ENCODE measurements around the gene IPO4. TPM values are rescaled to one million over a fixed set of nuclear protein-coding genes. Genes with fewer than 3 reads are reported as not detected.
A peak's percentile ranks its signal among the peaks of the same experiment; 100 is the strongest.

The IPO4 gene
- total and polyA plus RNA-seq, 2 of the 13 experiments (the other 11 are each of a cell fraction or from before 2014, with no cell fraction given), result 39.0 to 179 TPM

DNA sequence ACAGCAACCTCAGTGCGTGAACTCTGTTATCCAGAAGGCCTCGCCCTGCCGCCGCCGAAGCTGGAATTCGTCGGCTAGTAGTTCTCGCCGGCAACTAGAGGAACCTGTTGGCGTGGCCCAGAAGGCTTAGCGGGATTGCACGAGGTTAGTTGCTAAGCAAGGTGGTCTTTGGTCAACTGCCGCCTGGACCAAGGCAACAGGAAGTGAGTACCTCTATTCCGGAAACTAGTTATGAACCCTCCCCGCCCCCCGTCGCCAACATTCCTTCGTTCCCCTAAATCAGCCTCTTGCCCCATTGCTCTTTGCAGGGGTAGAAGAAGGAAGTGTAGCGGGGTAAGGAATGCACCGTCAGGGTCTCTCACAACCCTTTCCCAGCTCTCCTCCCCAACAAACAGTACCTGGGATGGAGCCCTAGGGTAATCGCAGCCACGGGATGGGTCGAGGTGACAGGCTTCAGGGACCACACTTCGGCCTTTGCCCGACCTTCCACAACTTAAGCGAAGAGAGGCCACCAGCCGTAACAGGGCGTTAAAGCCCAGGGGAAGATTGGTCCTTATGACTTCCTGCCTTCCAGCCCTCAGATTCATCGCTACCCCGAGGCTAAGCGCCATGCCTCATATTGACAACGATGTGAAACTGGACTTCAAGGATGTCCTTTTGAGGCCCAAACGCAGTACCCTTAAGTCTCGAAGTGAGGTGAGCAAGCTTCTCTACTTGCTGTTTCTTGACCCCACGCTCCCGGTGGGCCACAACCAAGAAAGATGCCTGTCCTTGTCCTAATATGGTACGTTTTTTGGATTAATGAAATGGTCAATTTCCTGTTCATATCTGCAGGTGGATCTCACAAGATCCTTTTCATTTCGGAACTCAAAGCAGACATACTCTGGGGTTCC is 44.3 kb upstream of the IPO4 start, which contains the start of gene GMPR2 (continued):
- TF ChIP-seq HNRNPH1 (optimal IDR thresholded peaks at IDR 0.05; ENCODE audit: low read depth, low read length), result no peak
- peak; percentile 95 for TF ChIP-seq MYNN (CRISPR knock-in tag; IDR thresholded peaks at IDR 0.05; ENCODE audit: low read depth)
- no peak; the same call in 1 of the 2 replicates for TF ChIP-seq ZFYVE20 (CRISPR knock-in tag; IDR thresholded peaks at IDR 0.05; ENCODE audit: borderline replicate concordance, low read depth)
- TF ChIP-seq, protein P1, sequence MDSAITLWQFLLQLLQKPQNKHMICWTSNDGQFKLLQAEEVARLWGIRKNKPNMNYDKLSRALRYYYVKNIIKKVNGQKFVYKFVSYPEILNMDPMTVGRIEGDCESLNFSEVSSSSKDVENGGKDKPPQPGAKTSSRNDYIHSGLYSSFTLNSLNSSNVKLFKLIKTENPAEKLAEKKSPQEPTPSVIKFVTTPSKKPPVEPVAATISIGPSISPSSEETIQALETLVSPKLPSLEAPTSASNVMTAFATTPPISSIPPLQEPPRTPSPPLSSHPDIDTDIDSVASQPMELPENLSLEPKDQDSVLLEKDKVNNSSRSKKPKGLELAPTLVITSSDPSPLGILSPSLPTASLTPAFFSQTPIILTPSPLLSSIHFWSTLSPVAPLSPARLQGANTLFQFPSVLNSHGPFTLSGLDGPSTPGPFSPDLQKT (CRISPR knock-in tag; IDR thresholded peaks at IDR 0.05; ENCODE audit: borderline replicate concordance), result peak; percentile 86; the same call in 1 of the 2 replicates
- TF ChIP-seq, protein P2, sequence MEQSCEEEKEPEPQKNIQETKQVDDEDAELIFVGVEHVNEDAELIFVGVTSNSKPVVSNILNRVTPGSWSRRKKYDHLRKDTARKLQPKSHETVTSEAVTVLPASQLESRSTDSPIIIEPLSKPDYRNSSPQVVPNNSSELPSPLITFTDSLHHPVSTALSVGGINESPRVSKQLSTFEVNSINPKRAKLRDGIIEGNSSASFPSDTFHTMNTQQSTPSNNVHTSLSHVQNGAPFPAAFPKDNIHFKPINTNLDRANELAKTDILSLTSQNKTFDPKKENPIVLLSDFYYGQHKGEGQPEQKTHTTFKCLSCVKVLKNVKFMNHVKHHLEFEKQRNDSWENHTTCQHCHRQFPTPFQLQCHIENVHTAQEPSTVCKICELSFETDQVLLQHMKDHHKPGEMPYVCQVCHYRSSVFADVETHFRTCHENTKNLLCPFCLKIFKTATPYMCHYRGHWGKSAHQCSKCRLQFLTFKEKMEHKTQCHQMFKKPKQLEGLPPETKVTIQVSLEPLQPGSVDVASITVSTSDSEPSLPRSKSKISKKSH (CRISPR knock-in tag; IDR thresholded peaks at IDR 0.05; ENCODE audit: borderline replicate concordance), result peak; percentile 83
- TF ChIP-seq JUND (CRISPR knock-in tag; IDR thresholded peaks at IDR 0.05), result no peak
- peak; percentile 66 for TF ChIP-seq HOXA3 (CRISPR knock-in tag; IDR thresholded peaks at IDR 0.05)
- TF ChIP-seq ZFP36L2 (CRISPR knock-in tag; IDR thresholded peaks at IDR 0.05), result no peak; the same call in 1 of the 2 replicates
- peak; percentile 31; the same call in 1 of the 2 replicates for TF ChIP-seq HOXD1 (CRISPR knock-in tag; IDR thresholded peaks at IDR 0.05)
- TF ChIP-seq IKZF4 (CRISPR knock-in tag; IDR thresholded peaks at IDR 0.05; ENCODE audit: borderline replicate concordance, low read depth, not compliant biosample characterization), result peak; percentile 43
- TF ChIP-seq FLYWCH1 (CRISPR knock-in tag; IDR thresholded peaks at IDR 0.05), result 0 out of 2 replicates have a peak, but pooled peaks have one; percentile 73
- TF ChIP-seq FOXA3 (CRISPR knock-in tag; IDR thresholded peaks at IDR 0.05), result peak; percentile 50
- no peak for TF ChIP-seq ZNF567 (CRISPR knock-in tag; IDR thresholded peaks at IDR 0.05; ENCODE audit: borderline replicate concordance)
- no peak; the same call in 1 of the 2 replicates for TF ChIP-seq ZNF10 (CRISPR knock-in tag; IDR thresholded peaks at IDR 0.05; ENCODE audit: borderline replicate concordance, low read depth)
- TF ChIP-seq CAMTA2 (CRISPR knock-in tag; IDR thresholded peaks at IDR 0.05; ENCODE audit: borderline replicate concordance), result peak; percentile 78
- no peak for TF ChIP-seq CREB1 (IDR thresholded peaks at IDR 0.05)
- no peak for TF ChIP-seq CREB1 (CRISPR knock-in tag; IDR thresholded peaks at IDR 0.05)
- TF ChIP-seq TEAD3 (CRISPR knock-in tag; optimal IDR thresholded peaks at IDR 0.05; ENCODE audit: borderline replicate concordance), result peak; percentile 82
- no peak for TF ChIP-seq CHD4 (IDR thresholded peaks at IDR 0.05; ENCODE audit: borderline replicate concordance, low read length)
- no peak; the same call in none of the 2 replicates for TF ChIP-seq ZNF263 (CRISPR knock-in tag; IDR thresholded peaks at IDR 0.05)
- TF ChIP-seq, protein P3, sequence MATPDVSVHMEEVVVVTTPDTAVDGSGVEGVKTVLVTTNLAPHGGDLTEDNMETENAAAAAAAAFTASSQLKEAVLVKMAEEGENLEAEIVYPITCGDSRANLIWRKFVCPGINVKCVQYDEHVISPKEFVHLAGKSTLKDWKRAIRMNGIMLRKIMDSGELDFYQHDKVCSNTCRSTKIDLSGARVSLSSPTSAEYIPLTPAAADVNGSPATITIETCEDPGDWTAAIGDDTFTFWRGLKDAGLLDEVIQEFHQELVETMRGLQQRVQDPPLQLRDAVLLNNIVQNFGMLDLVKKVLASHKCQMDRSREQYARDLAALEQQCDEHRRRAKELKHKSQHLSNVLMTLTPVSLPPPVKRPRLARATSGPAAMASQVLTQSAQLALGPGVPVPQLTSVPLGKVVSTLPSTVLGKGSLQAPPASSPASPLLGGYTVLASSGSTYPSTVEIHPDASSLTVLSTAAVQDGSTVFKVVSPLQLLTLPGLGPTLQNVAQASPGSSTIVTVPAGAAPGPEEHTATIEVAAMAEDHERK (CRISPR knock-in tag; IDR thresholded peaks at IDR 0.05; ENCODE audit: low read depth), result no peak; the same call in 1 of the 2 replicates

Measured in HepG2 (cell line).